GM06990 (cell line): ENCODE data around the gene AGBL4.

Experiments used
- DNase-seq: peaks from one replicate; pipeline ENCODE4 v3.0.0-alpha.2; 2011; ENCODE audit not compliant: insufficient read length; ENCODE audit errors: extremely low read depth
- H3K27me3 ChIP-seq: replicated peaks from 2 replicates; pipeline ENCODE4 v1.6.0; 2011; ENCODE audit warnings: low read length; ENCODE audit not compliant: control insufficient read depth, insufficient read depth
- H3K36me3 ChIP-seq: 2 replicates; pipeline ENCODE4 v1.5.1; 2011; ENCODE audit warnings: low read length; ENCODE audit not compliant: control insufficient read depth, insufficient read depth
- H3K4me3 ChIP-seq: replicated peaks from 2 replicates; pipeline ENCODE4 v1.5.1; 2011; ENCODE audit warnings: low read depth, mild to moderate bottlenecking, control low read depth, low read length
- TF ChIP-seq, protein P1 (sequence below): IDR thresholded peaks from 2 replicates; pipeline ENCODE4 v1.5.1; 2011; ENCODE audit warnings: low read length, control low read depth, mild to moderate bottlenecking, inconsistent platforms; ENCODE audit not compliant: insufficient read depth, poor library complexity, severe bottlenecking

Gene AGBL4

DNA sequence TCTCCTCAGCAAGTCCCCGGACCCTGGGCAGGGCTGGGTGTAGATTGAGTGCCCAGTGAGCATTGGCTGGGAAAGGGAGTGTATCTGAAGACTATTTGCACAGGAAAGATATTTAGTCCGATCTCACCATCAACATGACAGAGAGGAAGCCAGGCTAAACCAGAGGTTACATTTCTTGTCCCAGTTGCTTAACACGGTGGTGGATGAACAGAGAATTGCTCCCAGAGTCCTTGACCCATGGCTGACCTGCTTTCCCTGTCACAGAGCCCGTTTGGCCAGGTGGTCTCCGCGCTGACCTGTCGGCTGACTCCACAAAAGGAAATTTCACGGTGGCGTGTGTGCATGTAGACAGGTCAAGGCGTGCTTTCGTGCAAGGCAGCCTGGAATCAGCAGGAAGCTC is 1330.6 kb downstream of the AGBL4 start:
- no peak overlapping the region for H3K4me3 ChIP-seq
- TF ChIP-seq, protein P1, sequence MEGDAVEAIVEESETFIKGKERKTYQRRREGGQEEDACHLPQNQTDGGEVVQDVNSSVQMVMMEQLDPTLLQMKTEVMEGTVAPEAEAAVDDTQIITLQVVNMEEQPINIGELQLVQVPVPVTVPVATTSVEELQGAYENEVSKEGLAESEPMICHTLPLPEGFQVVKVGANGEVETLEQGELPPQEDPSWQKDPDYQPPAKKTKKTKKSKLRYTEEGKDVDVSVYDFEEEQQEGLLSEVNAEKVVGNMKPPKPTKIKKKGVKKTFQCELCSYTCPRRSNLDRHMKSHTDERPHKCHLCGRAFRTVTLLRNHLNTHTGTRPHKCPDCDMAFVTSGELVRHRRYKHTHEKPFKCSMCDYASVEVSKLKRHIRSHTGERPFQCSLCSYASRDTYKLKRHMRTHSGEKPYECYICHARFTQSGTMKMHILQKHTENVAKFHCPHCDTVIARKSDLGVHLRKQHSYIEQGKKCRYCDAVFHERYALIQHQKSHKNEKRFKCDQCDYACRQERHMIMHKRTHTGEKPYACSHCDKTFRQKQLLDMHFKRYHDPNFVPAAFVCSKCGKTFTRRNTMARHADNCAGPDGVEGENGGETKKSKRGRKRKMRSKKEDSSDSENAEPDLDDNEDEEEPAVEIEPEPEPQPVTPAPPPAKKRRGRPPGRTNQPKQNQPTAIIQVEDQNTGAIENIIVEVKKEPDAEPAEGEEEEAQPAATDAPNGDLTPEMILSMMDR = no peak

DNA sequence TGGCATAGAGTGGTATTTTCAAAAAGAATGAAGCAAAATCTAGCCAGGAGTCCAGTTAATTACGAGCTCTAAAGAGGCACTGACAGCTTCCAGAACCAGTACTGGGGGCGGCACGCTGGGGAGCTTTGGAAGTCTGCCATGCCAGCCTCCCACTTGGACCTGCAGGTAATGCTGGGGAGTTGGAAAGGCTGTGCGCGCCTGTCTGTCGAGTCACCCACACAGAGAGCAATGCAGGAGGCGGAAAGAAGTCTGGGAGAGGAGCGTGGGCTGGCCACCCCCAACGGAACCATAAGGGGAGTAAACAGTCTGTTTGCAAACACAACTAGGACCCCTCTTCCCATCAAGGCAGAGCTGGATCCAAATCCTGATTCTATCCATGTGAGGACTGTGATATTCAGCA is 1331.5 kb downstream of the AGBL4 start:
- Histone ChIP-seq H3K36me3 (no peaks in the 10 kb centered on the region), H3K27me3 (no peaks in the 10 kb centered on the region), H3K4me3 (no peak overlapping the region)
- DNase-seq = no peak
- TF ChIP-seq, protein P1 = no peak

More for the DNA sequence above, 1330.6 kb downstream of the AGBL4 start:
- H3K27me3 ChIP-seq = no peaks in the 10 kb centered on the region; the same call in 1 of the 2 replicates
- no peaks in the 10 kb centered on the region for H3K36me3 ChIP-seq
- DNase-seq = no peak

DNA sequence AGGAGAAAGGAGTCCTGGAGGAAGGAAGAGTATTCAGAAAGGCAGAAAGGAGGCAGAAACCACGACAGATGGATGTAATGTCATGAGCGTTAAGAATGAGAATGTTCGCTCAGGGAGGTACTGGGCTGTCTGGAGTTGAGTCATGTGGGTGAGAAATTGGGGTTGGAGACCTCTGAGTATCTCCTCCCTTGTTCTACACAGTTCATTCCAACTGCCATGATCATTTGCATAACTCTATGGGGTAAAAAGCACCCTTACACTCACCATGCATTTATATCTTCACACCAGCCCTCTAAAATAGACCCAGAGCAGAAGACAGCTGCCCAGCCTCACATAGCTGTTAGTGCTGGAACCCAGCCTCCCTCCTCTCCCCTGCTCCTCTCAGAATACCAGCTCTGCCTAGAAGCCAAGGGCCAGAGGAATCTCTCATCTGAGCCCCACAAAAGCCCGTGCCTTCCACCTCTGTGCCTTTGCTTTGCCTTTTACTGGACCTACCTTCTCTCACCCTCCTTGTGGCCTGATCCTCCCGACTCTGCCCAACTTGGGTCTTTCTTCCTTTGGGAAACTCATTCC is 1332.2 kb downstream of the AGBL4 start:
- TF ChIP-seq, protein P1 = no peak
- Histone ChIP-seq H3K4me3 (no peak overlapping the region), H3K36me3 (no peaks in the 10 kb centered on the region), H3K27me3 (no peaks in the 10 kb centered on the region)
- DNase-seq = no peak

DNA sequence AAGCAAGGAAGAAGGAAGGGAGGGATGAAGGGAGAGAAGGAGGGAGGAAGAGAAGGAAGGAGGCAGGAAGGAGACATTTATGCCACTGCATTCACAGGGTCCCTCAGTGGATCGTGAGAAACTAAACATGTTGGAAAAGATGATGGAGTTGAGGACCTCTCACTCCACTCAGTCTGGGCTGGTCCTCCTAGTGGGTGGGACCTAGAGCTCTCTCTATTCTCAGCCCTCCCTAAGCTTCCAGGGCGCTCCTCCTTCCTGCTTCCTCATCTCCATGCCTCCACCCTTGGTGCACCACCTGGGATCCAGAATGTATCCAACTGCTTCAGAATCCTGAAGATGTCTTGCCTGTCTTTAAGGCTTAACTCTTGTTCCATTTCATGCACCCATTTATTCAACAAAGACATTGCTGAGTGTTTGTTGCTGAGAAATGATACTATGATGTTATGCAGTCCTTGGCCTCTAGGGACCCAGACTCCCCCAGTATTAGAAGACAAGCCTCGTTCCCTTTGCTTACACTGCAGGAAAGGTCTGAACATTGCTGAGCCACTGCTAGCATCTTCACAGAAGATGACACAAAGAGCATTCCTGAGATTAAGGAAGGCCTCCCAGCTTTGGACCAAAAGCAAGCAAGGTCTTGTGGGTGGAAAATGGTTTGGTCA is 1335.5 kb downstream of the AGBL4 start:
- no peak for DNase-seq
- no peaks in the 10 kb centered on the region for H3K36me3 ChIP-seq
- TF ChIP-seq, protein P1 = peak; percentile 45

DNA sequence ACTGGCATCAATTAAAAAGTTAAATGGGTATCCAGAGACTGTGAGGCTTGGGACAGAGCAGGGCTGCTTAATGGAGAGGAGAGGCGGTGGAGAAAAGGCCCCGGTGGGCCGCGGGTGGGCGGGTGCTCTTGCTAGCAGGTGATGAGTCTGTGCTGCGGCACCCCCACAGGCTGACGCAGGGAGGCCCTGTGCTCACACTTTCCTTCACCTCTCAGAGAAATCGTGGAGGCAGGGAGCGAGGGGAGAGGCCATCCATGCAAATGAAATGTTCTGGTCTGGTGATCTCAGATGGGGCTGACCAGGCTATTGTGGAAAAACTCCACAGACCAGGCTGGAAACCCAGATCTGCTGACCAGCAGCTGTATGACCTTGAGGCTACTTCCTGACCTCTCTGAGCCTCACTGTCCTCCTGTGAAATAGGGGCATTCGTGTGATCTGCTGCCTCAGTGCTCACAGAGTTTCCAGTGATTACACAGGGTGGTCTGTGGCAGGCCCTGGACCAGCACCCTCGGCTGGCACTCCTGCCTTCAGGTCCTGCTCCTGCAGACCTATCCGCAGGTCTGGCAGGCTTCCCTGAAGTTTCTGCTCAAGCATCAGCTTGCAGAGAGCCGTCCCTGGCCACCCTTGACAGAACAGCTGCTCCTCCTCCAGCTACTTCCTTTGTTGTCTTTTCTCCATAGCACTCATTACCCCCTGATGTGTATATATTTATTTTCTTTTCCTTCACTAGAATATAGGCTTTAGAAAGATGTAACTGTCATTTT is 1336.3 kb downstream of the AGBL4 start:
- TF ChIP-seq, protein P1 = no peak
- no peaks in the 10 kb centered on the region; the same call in 1 of the 2 replicates for H3K27me3 ChIP-seq
- no peak for DNase-seq
- H3K4me3 ChIP-seq = no peak overlapping the region
- H3K36me3 ChIP-seq = no peaks in the 10 kb centered on the region

More for the DNA sequence above, 1335.5 kb downstream of the AGBL4 start:
- H3K4me3 ChIP-seq = no peak overlapping the region
- no peaks in the 10 kb centered on the region; the same call in 1 of the 2 replicates for H3K27me3 ChIP-seq
